Measurements from ENCODE around the gene KARS1.

KARS1 gene

DNA sequence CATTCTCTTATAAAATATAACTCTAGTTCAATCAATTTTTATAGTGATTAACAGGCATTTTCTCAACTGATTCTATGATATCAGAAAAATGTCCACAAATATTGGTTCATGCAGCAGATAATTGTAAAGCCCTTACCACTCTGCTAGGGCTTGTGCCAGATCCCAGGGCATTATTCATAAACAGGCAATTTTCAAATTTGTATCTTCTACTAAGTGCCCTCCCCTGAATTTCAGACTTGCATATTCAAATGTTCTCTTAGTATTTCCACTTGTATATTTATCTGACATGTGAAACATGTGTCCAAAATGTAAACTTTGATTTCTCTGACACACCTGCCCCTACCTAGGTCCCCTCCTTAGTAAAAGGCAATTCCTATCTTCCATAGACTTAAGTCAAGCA, 20.0 kb upstream of the KARS1 start:
- TF ChIP-seq, protein P1, sequence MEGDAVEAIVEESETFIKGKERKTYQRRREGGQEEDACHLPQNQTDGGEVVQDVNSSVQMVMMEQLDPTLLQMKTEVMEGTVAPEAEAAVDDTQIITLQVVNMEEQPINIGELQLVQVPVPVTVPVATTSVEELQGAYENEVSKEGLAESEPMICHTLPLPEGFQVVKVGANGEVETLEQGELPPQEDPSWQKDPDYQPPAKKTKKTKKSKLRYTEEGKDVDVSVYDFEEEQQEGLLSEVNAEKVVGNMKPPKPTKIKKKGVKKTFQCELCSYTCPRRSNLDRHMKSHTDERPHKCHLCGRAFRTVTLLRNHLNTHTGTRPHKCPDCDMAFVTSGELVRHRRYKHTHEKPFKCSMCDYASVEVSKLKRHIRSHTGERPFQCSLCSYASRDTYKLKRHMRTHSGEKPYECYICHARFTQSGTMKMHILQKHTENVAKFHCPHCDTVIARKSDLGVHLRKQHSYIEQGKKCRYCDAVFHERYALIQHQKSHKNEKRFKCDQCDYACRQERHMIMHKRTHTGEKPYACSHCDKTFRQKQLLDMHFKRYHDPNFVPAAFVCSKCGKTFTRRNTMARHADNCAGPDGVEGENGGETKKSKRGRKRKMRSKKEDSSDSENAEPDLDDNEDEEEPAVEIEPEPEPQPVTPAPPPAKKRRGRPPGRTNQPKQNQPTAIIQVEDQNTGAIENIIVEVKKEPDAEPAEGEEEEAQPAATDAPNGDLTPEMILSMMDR (IDR thresholded peaks at IDR 0.05; ENCODE audit: unreplicated experiment in 3 of 3) = no peak
- Mint-ChIP-seq H3K27ac (no peak overlapping the region), H3K9me3 (no peaks in the 10 kb centered on the region), H3K36me3 (ENCODE audit: low read depth) (peaks cover 4% of the 10 kb centered on the region), H3K4me3 (no peak overlapping the region), H3K4me1 (no peaks in the 10 kb centered on the region), H3K27me3 (ENCODE audit: low read depth) (no peaks in the 10 kb centered on the region)

DNA sequence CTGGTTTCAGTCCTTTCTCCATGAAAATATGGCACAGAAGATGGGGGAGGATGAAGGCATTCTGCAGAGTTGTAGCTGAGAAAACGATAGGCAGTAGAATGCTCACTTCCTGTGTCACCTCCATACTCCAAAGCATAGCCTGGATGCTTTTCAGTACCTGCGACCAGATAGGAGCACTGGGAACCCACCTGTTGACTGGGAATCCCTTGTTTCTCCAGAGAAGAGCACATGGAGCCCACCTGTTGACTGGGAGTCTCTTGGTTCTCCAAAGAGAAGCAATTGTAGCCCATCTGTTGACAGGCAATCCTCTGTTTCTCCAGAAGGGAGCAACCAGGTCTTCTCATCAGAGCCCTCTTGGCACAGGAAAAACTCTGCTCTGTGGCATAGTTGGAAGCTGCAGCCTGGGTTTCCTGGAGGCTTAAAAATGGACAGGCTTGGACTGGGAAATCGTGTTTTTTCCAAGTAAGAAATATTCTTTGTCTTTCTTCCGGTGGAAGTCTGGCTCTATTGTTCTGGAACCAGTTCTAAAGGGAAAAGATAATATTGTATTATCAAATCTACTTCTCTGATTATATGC, 13.3 kb upstream of the KARS1 start:
- no peaks in the 10 kb centered on the region for H3K27me3 Mint-ChIP-seq (ENCODE audit: low read depth)
- H3K9me3 Mint-ChIP-seq = no peaks in the 10 kb centered on the region
- peaks cover 43% of the 10 kb centered on the region for H3K36me3 Mint-ChIP-seq (ENCODE audit: low read depth)
- H3K4me1 Mint-ChIP-seq = peaks cover 6% of the 10 kb centered on the region
- TF ChIP-seq, protein P1 (IDR thresholded peaks at IDR 0.05; ENCODE audit: unreplicated experiment in 3 of 3) = no peak
- H3K4me3 Mint-ChIP-seq = no peak overlapping the region
- no peak overlapping the region for H3K27ac Mint-ChIP-seq

- Mint-ChIP-seq H3K4me1 (peaks cover 6% of the 10 kb centered on the region), H3K27ac (no peak overlapping the region), H3K36me3 (ENCODE audit: low read depth) (peaks cover 46% of the 10 kb centered on the region), H3K4me3 (no peak overlapping the region), H3K27me3 (ENCODE audit: low read depth) (no peaks in the 10 kb centered on the region), H3K9me3 (no peaks in the 10 kb centered on the region)
- TF ChIP-seq, protein P1 (IDR thresholded peaks at IDR 0.05; ENCODE audit: unreplicated experiment in 3 of 3) = no peak
Measured at GRCh38 chr16:75660321-75660720, 12.9 kb upstream of the KARS1 start.

GRCh38 chr16:75658175-75658574, 10.7 kb upstream of the KARS1 start:
- Mint-ChIP-seq H3K27ac (no peak overlapping the region), H3K4me3 (no peak overlapping the region), H3K4me1 (peaks cover 11% of the 10 kb centered on the region), H3K27me3 (ENCODE audit: low read depth) (no peaks in the 10 kb centered on the region), H3K36me3 (ENCODE audit: low read depth) (peaks cover 58% of the 10 kb centered on the region), H3K9me3 (no peaks in the 10 kb centered on the region)
- TF ChIP-seq, protein P1 (IDR thresholded peaks at IDR 0.05; ENCODE audit: unreplicated experiment in 3 of 3) = no peak

GRCh38 chr16:75653922-75654321, 6.5 kb upstream of the KARS1 start:
- TF ChIP-seq, protein P1 (IDR thresholded peaks at IDR 0.05; ENCODE audit: unreplicated experiment in 3 of 3) = no peak
- H3K4me3 Mint-ChIP-seq = no peak overlapping the region
- H3K9me3 Mint-ChIP-seq = no peaks in the 10 kb centered on the region
- no peaks in the 10 kb centered on the region for H3K27me3 Mint-ChIP-seq (ENCODE audit: low read depth)
- peaks cover 54% of the 10 kb centered on the region for H3K36me3 Mint-ChIP-seq (ENCODE audit: low read depth)
- no peak overlapping the region for H3K27ac Mint-ChIP-seq
- peaks cover 37% of the 10 kb centered on the region for H3K4me1 Mint-ChIP-seq
